ENCODE measurements around the gene HDAC9.

GRCh38 chr7:18532813-18533212 lies 37.3 kb downstream of the HDAC9 start:
- TF ChIP-seq REST (IDR thresholded peaks at IDR 0.05; ENCODE audit: insufficient read depth in 1 of 2, low read depth in 2 of 2, low read length in 1 of 2) = no peak
- no peak for TF ChIP-seq CTCF (IDR thresholded peaks at IDR 0.05)
- no peak for TF ChIP-seq SIN3A (IDR thresholded peaks at IDR 0.05; ENCODE audit: borderline replicate concordance, insufficient read depth, low read depth, low read length)
